GM19043 (cell line): ENCODE results near the gene CHD8.
"Not testable (repeated sequence)": the region's sequence is repeated elsewhere in the genome, so short reads cannot be mapped to it uniquely, and the experiment has no call there.

ENCODE experiments used
- ATAC-seq: cut with Tn5 transposase; IDR thresholded peaks from one replicate; pipeline ENCODE4 v1.9.1; 2021; ENCODE audit warnings: low read depth; ENCODE audit not compliant: unreplicated experiment

The CHD8 gene

GRCh38 chr14:21455912-21456667 lies at the start of gene CHD8:
Gene CHD8 (minus strand): TSS chr14:21456123. CDS start chr14:21431643, 24,480 bp downstream.
- peak; percentile 98 for ATAC-seq

GRCh38 chr14:21505012-21505553 lies 49.2 kb upstream of the CHD8 start:
- peak; percentile 78 for ATAC-seq

- ATAC-seq, result no peak
These were observed 47.5 kb upstream of the CHD8 start for GRCh38 chr14:21503376-21503775.

- ATAC-seq, result no peak
These were observed 45.6 kb upstream of the CHD8 start for GRCh38 chr14:21501568-21501967.

GRCh38 chr14:21498540-21499526 lies 42.9 kb upstream of the CHD8 start:
- ATAC-seq, result no peak

GRCh38 chr14:21496453-21496852 lies 40.5 kb upstream of the CHD8 start:
- ATAC-seq, result no peak

- ATAC-seq, result no peak
These were observed 39.2 kb upstream of the CHD8 start for GRCh38 chr14:21494902-21495762.

GRCh38 chr14:21486640-21487087 lies 30.7 kb upstream of the CHD8 start:
- ATAC-seq, result no peak

- peak; percentile 99 for ATAC-seq
These were observed 21.2 kb upstream of the CHD8 start, which contains the start of the genes RAB2B and TOX4 for GRCh38 chr14:21476925-21477681. Gene RAB2B (minus strand): TSS chr14:21476959. CDS start chr14:21476872, 87 bp downstream. Gene TOX4 (plus strand): TSS chr14:21477195. CDS start chr14:21477279, 84 bp downstream.

GRCh38 chr14:21476523-21476924 lies 20.6 kb upstream of the CHD8 start:
- peak; percentile 25 for ATAC-seq

- no peak for ATAC-seq
These were observed 20.0 kb upstream of the CHD8 start for GRCh38 chr14:21475767-21476522.

- no peak for ATAC-seq
These were observed 11.7 kb upstream of the CHD8 start for GRCh38 chr14:21467616-21468015.

- peak; percentile 15 for ATAC-seq
These were observed 371 bp downstream of the CHD8 start for GRCh38 chr14:21455592-21455911.

GRCh38 chr14:21454843-21455544 lies 929 bp downstream of the CHD8 start:
- ATAC-seq, result no peak

- no peak for ATAC-seq
These were observed 6.1 kb downstream of the CHD8 start for GRCh38 chr14:21449899-21450216.

- not testable (repeated sequence) for ATAC-seq
These were observed 13.3 kb downstream of the CHD8 start for GRCh38 chr14:21442657-21443056.

- ATAC-seq, result no peak
These were observed 15.1 kb downstream of the CHD8 start for GRCh38 chr14:21440859-21441258.
